ENCODE measurements around the gene EXOC3L1. TPM values are rescaled to one million over a fixed set of nuclear protein-coding genes. Genes with fewer than 3 reads are reported as not detected.
A peak's percentile ranks its signal among the peaks of the same experiment; 100 is the strongest.

The EXOC3L1 gene
- total RNA-seq, 2 donors from 2014 or later: 1.8 to 2.0 TPM

DNA sequence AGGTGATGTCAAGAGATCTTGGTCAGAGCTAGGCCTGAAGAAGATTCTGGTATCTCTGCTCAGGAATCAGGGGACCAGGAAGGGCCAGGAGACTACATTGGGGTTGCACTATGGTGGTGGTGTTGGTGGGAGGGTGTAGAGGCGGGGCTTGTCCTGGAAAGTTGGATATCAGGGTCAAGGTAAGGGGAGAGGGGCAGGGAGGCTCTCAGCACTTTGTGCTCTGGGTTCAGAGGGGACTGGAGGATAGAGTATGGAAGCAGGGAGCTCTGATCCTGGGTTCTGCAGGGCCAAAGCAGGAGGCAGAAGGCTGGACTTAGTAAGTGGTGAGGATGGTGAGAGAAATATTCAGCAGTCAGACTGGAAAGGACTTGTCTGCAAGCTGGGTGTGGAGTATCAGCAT is 16.6 kb downstream of the EXOC3L1 start:
- peaks cover 55% of the 10 kb centered on the region for H3K4me1 ChIP-seq
- H3K9me3 ChIP-seq: no peaks in the 10 kb centered on the region
- H3K27me3 ChIP-seq: no peaks in the 10 kb centered on the region
- H3K36me3 ChIP-seq (replicated peaks in 1 of 2; ENCODE audit: insufficient read depth in 1 of 2, low read depth in 2 of 2): no peaks in the 10 kb centered on the region
- intact Hi-C loops (cut with DNase I): no loop called here
- ATAC-seq: no peak
- 78 to 82% methylated on average over 1 of the region's 1 CpG for WGBS, 2 donors
- H3K27ac ChIP-seq: peak overlapping the region; percentile 76 to 94 (median 87)
- no peak for DNase-seq
- TF ChIP-seq POLR2A (IDR thresholded peaks at IDR 0.05): no peak
- TF ChIP-seq, protein P1, sequence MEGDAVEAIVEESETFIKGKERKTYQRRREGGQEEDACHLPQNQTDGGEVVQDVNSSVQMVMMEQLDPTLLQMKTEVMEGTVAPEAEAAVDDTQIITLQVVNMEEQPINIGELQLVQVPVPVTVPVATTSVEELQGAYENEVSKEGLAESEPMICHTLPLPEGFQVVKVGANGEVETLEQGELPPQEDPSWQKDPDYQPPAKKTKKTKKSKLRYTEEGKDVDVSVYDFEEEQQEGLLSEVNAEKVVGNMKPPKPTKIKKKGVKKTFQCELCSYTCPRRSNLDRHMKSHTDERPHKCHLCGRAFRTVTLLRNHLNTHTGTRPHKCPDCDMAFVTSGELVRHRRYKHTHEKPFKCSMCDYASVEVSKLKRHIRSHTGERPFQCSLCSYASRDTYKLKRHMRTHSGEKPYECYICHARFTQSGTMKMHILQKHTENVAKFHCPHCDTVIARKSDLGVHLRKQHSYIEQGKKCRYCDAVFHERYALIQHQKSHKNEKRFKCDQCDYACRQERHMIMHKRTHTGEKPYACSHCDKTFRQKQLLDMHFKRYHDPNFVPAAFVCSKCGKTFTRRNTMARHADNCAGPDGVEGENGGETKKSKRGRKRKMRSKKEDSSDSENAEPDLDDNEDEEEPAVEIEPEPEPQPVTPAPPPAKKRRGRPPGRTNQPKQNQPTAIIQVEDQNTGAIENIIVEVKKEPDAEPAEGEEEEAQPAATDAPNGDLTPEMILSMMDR (IDR thresholded peaks at IDR 0.05): no peak
- H3K4me3 ChIP-seq: no peak overlapping the region

DNA sequence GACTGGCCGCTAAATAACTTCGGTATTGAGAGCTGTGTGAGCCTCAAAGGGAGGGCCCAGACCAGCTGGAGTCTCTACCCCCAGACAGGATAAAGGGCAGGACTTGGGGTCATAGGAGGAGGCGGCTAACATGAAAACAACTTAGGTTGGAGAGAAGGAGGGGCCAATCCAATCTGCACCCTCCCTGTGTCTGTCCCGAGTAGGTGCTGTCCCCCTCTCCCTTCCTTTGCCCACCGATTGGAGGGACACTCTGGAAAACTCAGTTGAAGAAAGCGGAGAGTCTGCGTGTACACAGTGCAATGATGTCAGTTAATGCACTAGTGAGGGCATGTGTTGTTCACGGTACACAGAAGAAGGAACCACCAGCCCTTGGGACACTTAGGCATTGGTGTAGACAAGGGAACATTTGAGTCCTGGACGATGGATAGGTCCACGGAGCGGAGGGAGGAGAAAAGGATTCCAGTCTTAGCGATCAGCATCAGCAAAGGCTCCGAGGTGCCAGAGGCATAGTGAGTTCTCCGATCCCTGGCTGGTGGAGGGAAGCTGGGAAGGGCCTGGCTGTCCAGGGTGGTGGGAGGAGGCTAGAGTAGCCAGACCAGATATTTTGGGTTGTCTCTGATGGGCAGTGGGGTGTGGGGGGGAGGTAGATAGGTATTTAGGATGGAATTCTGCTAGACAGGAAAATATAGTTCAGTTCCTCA is 18.8 kb downstream of the EXOC3L1 start:
- H3K27me3 ChIP-seq: no peaks in the 10 kb centered on the region
- no peak for DNase-seq

DNA sequence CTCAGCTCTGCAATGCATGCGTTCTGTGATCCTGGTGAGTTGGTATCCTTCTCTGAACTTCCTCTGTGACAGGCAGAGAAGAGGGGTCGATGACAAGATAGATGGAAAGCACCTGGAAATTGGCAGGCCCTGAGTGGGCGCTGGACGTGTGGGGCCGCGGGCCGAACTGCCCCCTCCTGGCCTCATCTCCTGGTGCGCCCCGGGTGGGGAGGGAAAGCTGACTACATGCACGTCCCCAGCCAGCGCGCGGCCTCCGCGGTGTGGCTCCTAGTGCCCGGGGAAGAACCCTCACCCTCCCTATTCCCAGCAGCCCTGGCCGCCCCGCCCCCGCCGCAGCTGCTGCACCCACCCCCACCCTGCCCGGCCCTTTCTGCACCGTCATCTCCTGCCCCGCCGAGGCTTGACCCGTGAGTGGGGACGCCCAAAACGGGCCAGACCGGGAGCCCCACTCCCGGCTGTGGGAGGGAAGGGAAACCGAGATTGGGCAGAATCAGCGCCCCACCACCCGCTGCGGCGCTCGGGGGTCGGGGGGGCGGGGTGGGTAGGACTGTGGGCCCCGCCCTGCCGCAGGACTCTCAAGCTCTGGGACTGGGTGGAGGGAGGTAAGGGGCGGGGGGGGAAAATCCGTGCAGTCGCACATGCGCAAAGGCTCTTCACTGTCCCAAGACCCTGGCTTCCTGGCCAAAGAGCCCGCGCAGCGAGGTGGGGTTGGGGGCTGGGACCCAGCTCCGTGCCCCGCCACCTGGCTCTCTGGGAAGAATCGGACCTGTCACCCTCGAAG is 19.6 kb downstream of the EXOC3L1 start, which contains the start of gene NOL3:
TSS of gene NOL3 (plus strand) at position 371 of the 781 bp plus-strand sequence.
- H3K9me3 ChIP-seq: no peaks in the 10 kb centered on the region
- TF ChIP-seq, protein P1 (IDR thresholded peaks at IDR 0.05): peak in 1 of 7 experiments; percentile 27
- peak; percentile 18 to 63 (median 60) for TF ChIP-seq POLR2A (IDR thresholded peaks at IDR 0.05)
- peak; percentile 77 for ATAC-seq
- 0 to 2% methylated on average over 2 to 38 of the region's 50 CpGs for WGBS, 2 donors
- H3K4me3 ChIP-seq: peak within 1 kb of the TSS in 1 of 2 donors; percentile 27
- peak; percentile 86 to 90 (median 88) for DNase-seq
- H3K27ac ChIP-seq: peak within 1 kb of the TSS; percentile 85 to 91 (median 90)
- intact Hi-C loops (cut with DNase I): no loop called here
- H3K36me3 ChIP-seq (replicated peaks in 1 of 2; ENCODE audit: insufficient read depth in 1 of 2, low read depth in 2 of 2): no peaks in the 10 kb centered on the region
- H3K27me3 ChIP-seq: no peaks in the 10 kb centered on the region
- peaks cover 49% of the 10 kb centered on the region for H3K4me1 ChIP-seq

More for the DNA sequence above, 18.8 kb downstream of the EXOC3L1 start:
- Histone ChIP-seq H3K4me1 (peaks cover 44% of the 10 kb centered on the region), H3K27ac (peak overlapping the region; percentile 85 to 91 (median 90)), H3K36me3 (replicated peaks in 1 of 2; ENCODE audit: insufficient read depth in 1 of 2, low read depth in 2 of 2) (no peaks in the 10 kb centered on the region), H3K4me3 (peak overlapping the region in 1 of 2 donors; percentile 27), H3K9me3 (no peaks in the 10 kb centered on the region)
- intact Hi-C loops (cut with DNase I): no loop called here
- 42 to 50% methylated on average over 7 to 14 of the region's 14 CpGs for WGBS, 2 donors
- TF ChIP-seq, protein P1 (IDR thresholded peaks at IDR 0.05): no peak
- no peak for TF ChIP-seq POLR2A (IDR thresholded peaks at IDR 0.05)
- ATAC-seq: peak; percentile 4

DNA sequence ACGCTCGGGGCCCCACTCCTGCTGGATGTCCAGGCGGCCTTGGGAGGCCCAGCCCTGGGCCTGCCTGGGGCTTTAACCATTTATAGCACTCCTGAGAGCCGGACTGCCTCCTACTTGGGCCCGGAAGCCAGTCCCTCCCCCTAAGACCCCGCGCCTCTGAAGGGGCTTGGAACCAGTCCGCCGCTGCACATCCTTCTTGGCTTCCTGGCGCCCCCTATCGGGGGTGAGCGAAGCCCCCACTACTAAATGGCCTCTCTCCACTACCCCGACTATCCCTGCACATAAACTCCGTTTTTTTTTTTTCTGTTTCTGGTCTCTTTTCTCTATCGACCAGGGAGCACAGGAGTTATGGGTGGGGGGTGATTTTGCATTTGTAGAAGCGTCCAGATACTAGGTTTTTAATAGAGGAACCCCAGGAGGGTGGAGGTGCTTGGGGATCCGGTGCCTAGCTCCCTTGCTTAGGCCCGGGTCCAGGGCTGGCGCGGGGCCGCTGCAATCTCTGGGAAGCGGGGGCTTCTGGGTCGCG is 20.2 kb downstream of the EXOC3L1 start:
- Histone ChIP-seq H3K4me1 (peaks cover 53% of the 10 kb centered on the region), H3K27me3 (no peaks in the 10 kb centered on the region), H3K36me3 (replicated peaks in 1 of 2; ENCODE audit: insufficient read depth in 1 of 2, low read depth in 2 of 2) (no peaks in the 10 kb centered on the region), H3K4me3 (no peak overlapping the region), H3K27ac (peak overlapping the region; percentile 7 to 91 (median 87)), H3K9me3 (no peaks in the 10 kb centered on the region)
- ATAC-seq (no peak), DNase-seq (no peak)
- intact Hi-C loops (cut with DNase I): no loop called here
- TF ChIP-seq POLR2A (IDR thresholded peaks at IDR 0.05): no peak
- TF ChIP-seq, protein P1 (IDR thresholded peaks at IDR 0.05): peak in 5 of 7 experiments; percentile 14 to 27 (median 22)
- 12 to 17% methylated on average over 23 of the region's 24 CpGs for WGBS, 2 donors
